ENCODE results near the gene ABO.
"Not testable (repeated sequence)": the region's sequence is repeated elsewhere in the genome, so short reads cannot be mapped to it uniquely, and the experiment has no call there.

DNA sequence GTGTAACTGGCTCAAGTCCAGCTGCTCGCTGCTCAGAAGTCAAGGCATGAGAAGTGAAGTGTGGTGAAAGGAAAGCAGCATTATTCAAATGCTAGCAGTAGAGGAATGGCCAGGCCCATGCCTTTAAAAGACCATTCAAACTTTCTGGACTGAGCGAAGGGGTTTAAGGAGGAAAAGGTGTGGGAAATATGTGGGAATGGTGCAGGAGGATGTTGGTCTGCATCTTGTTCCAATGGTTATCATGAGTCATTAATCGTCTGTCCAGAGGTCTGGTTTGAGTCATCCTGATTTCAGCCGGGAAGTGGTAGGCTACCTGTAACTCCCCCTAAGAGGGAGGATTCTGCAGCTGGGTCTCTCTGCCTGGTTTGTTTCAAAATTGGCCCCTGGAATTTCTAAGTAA is 60.7 kb downstream of the ABO start:
- TF ChIP-seq, protein P1, sequence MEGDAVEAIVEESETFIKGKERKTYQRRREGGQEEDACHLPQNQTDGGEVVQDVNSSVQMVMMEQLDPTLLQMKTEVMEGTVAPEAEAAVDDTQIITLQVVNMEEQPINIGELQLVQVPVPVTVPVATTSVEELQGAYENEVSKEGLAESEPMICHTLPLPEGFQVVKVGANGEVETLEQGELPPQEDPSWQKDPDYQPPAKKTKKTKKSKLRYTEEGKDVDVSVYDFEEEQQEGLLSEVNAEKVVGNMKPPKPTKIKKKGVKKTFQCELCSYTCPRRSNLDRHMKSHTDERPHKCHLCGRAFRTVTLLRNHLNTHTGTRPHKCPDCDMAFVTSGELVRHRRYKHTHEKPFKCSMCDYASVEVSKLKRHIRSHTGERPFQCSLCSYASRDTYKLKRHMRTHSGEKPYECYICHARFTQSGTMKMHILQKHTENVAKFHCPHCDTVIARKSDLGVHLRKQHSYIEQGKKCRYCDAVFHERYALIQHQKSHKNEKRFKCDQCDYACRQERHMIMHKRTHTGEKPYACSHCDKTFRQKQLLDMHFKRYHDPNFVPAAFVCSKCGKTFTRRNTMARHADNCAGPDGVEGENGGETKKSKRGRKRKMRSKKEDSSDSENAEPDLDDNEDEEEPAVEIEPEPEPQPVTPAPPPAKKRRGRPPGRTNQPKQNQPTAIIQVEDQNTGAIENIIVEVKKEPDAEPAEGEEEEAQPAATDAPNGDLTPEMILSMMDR (IDR thresholded peaks at IDR 0.05; ENCODE audit: low read depth, low read length, missing input control), result not testable (repeated sequence)
- TF ChIP-seq GABPA (IDR thresholded peaks at IDR 0.05 in 1 of 2, conservative IDR thresholded peaks at IDR 0.05 in 1 of 2); RXRA (IDR thresholded peaks at IDR 0.05); ZBTB33 (IDR thresholded peaks at IDR 0.05); YY1 (IDR thresholded peaks at IDR 0.05); TAF1 (conservative IDR thresholded peaks at IDR 0.05); ATF3 (IDR thresholded peaks at IDR 0.05); RAD21 (IDR thresholded peaks at IDR 0.05): not testable (repeated sequence)
